Measurements from ENCODE around the gene GRAMD2A.

The GRAMD2A gene

DNA sequence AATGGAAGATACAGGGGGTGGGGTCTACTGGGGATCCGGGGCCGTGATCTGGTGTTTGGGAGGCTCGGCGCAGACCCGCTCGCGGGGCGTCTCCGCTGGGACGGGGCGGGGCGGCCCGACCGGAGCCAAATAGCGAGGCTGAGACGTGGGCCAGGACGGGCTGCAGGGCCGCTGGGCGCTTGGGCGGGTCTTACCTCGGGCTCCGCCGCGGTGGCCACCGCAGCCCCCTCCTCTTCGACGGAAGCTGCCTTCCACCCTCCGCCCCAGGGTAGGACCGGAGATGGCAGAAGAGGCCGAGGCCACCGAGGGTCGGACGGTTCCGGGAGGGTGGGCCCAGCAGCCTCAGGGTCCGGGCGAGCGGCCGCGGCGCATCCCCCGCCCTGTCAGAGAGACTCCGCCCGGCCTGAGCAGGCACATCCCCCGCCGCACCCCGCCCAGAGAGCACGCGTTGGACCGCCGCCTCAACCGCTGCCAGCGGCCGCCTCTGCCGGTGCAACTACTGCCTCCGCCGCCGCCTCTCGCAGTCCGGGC, 80.0 kb downstream of the GRAMD2A start (continued):
- TF ChIP-seq ZIC2 (tag by site-specific recombination; IDR thresholded peaks at IDR 0.05) (no peak), OVOL3 (tag by site-specific recombination; IDR thresholded peaks at IDR 0.05) (peak; percentile 48; the same call in 1 of the 2 replicates), ZNF529 (tag by site-specific recombination; IDR thresholded peaks at IDR 0.05; ENCODE audit: insufficient replicate concordance) (no peak), ZNF24 (tag by site-specific recombination; IDR thresholded peaks at IDR 0.05) (peak; percentile 76), ZNF654 (tag by site-specific recombination; IDR thresholded peaks at IDR 0.05; ENCODE audit: low read depth) (no peak), BCL11A (tag by site-specific recombination; IDR thresholded peaks at IDR 0.05; ENCODE audit: low read depth) (0 out of 2 replicates have a peak, but pooled peaks have one; percentile 17), ZNF10 (tag by site-specific recombination; IDR thresholded peaks at IDR 0.05) (no peak; the same call in 1 of the 2 replicates), EGR2 (tag by site-specific recombination; IDR thresholded peaks at IDR 0.05; ENCODE audit: low read depth) (peak; percentile 58), ZNF292 (tag by site-specific recombination; IDR thresholded peaks at IDR 0.05; ENCODE audit: borderline replicate concordance, low read depth) (no peak), ZNF777 (tag by site-specific recombination; IDR thresholded peaks at IDR 0.05; ENCODE audit: borderline replicate concordance) (no peak; the same call in 1 of the 2 replicates), ZNF791 (tag by site-specific recombination; IDR thresholded peaks at IDR 0.05) (no peak), ZNF548 (tag by site-specific recombination; IDR thresholded peaks at IDR 0.05) (no peak), ZNF19 (tag by site-specific recombination; IDR thresholded peaks at IDR 0.05; ENCODE audit: low read depth) (no peak), RBAK (tag by site-specific recombination; IDR thresholded peaks at IDR 0.05) (no peak), ZBTB20 (tag by site-specific recombination; IDR thresholded peaks at IDR 0.05) (peak; percentile 79; the same call in 1 of the 2 replicates), ZNF560 (tag by site-specific recombination; IDR thresholded peaks at IDR 0.05; ENCODE audit: borderline replicate concordance) (no peak), OSR2 (tag by site-specific recombination; IDR thresholded peaks at IDR 0.05) (0 out of 2 replicates have a peak, but pooled peaks have one; percentile 19), ZNF660 (tag by site-specific recombination; IDR thresholded peaks at IDR 0.05) (peak; percentile 80; the same call in 1 of the 2 replicates), ZNF843 (tag by site-specific recombination; IDR thresholded peaks at IDR 0.05) (peak; percentile 72), ZNF214 (tag by site-specific recombination; IDR thresholded peaks at IDR 0.05; ENCODE audit: borderline replicate concordance) (no peak), ZNF623 (tag by site-specific recombination; IDR thresholded peaks at IDR 0.05) (no peak; the same call in 1 of the 2 replicates), BCL11B (tag by site-specific recombination; IDR thresholded peaks at IDR 0.05; ENCODE audit: low read depth) (peak; percentile 67; the same call in 1 of the 2 replicates), ZNF747 (tag by site-specific recombination; IDR thresholded peaks at IDR 0.05) (no peak), ZNF221 (tag by site-specific recombination; IDR thresholded peaks at IDR 0.05; ENCODE audit: borderline replicate concordance) (0 out of 2 replicates have a peak, but pooled peaks have one; percentile 59), KLF8 (tag by site-specific recombination; IDR thresholded peaks at IDR 0.05) (peak; percentile 96)
- TF ChIP-seq, protein P1, sequence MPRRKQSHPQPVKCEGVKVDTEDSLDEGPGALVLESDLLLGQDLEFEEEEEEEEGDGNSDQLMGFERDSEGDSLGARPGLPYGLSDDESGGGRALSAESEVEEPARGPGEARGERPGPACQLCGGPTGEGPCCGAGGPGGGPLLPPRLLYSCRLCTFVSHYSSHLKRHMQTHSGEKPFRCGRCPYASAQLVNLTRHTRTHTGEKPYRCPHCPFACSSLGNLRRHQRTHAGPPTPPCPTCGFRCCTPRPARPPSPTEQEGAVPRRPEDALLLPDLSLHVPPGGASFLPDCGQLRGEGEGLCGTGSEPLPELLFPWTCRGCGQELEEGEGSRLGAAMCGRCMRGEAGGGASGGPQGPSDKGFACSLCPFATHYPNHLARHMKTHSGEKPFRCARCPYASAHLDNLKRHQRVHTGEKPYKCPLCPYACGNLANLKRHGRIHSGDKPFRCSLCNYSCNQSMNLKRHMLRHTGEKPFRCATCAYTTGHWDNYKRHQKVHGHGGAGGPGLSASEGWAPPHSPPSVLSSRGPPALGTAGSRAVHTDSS (tag by site-specific recombination; IDR thresholded peaks at IDR 0.05) = 0 out of 2 replicates have a peak, but pooled peaks have one; percentile 4
- TF ChIP-seq, protein P2, sequence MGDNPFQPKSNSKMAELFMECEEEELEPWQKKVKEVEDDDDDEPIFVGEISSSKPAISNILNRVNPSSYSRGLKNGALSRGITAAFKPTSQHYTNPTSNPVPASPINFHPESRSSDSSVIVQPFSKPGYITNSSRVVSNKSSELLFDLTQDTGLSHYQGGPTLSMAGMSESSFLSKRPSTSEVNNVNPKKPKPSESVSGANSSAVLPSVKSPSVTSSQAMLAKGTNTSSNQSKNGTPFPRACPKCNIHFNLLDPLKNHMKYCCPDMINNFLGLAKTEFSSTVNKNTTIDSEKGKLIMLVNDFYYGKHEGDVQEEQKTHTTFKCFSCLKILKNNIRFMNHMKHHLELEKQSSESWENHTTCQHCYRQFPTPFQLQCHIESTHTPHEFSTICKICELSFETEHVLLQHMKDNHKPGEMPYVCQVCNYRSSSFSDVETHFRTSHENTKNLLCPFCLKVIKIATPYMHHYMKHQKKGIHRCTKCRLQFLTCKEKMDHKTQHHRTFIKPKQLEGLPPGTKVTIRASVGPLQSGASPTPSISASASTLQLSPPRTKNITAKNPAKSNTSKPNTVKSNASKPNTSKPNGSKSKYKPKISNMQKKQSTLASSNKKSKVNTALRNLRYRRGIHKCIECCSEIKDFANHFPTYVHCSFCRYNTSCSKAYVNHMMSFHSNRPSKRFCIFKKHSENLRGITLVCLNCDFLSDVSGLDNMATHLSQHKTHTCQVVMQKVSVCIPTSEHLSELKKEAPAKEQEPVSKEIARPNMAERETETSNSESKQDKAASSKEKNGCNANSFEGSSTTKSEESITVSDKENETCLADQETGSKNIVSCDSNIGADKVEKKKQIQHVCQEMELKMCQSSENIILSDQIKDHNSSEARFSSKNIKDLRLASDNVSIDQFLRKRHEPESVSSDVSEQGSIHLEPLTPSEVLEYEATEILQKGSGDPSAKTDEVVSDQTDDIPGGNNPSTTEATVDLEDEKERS (tag by site-specific recombination; IDR thresholded peaks at IDR 0.05) = peak; percentile 53; the same call in 1 of the 2 replicates
- TF ChIP-seq, protein P3, sequence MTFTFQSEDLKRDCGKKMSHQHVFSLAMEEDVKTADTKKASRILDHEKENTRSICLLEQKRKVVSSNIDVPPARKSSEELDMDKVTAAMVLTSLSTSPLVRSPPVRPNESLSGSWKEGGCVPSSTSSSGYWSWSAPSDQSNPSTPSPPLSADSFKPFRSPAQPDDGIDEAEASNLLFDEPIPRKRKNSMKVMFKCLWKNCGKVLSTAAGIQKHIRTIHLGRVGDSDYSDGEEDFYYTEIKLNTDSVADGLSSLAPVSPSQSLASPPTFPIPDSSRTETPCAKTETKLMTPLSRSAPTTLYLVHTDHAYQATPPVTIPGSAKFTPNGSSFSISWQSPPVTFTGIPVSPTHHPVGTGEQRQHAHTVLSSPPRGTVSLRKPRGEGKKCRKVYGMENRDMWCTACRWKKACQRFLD (tag by site-specific recombination; IDR thresholded peaks at IDR 0.05) = no peak
- TF ChIP-seq, protein P4, sequence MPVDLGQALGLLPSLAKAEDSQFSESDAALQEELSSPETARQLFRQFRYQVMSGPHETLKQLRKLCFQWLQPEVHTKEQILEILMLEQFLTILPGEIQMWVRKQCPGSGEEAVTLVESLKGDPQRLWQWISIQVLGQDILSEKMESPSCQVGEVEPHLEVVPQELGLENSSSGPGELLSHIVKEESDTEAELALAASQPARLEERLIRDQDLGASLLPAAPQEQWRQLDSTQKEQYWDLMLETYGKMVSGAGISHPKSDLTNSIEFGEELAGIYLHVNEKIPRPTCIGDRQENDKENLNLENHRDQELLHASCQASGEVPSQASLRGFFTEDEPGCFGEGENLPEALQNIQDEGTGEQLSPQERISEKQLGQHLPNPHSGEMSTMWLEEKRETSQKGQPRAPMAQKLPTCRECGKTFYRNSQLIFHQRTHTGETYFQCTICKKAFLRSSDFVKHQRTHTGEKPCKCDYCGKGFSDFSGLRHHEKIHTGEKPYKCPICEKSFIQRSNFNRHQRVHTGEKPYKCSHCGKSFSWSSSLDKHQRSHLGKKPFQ (tag by site-specific recombination; IDR thresholded peaks at IDR 0.05) = peak; percentile 61
- TF ChIP-seq, protein P5, sequence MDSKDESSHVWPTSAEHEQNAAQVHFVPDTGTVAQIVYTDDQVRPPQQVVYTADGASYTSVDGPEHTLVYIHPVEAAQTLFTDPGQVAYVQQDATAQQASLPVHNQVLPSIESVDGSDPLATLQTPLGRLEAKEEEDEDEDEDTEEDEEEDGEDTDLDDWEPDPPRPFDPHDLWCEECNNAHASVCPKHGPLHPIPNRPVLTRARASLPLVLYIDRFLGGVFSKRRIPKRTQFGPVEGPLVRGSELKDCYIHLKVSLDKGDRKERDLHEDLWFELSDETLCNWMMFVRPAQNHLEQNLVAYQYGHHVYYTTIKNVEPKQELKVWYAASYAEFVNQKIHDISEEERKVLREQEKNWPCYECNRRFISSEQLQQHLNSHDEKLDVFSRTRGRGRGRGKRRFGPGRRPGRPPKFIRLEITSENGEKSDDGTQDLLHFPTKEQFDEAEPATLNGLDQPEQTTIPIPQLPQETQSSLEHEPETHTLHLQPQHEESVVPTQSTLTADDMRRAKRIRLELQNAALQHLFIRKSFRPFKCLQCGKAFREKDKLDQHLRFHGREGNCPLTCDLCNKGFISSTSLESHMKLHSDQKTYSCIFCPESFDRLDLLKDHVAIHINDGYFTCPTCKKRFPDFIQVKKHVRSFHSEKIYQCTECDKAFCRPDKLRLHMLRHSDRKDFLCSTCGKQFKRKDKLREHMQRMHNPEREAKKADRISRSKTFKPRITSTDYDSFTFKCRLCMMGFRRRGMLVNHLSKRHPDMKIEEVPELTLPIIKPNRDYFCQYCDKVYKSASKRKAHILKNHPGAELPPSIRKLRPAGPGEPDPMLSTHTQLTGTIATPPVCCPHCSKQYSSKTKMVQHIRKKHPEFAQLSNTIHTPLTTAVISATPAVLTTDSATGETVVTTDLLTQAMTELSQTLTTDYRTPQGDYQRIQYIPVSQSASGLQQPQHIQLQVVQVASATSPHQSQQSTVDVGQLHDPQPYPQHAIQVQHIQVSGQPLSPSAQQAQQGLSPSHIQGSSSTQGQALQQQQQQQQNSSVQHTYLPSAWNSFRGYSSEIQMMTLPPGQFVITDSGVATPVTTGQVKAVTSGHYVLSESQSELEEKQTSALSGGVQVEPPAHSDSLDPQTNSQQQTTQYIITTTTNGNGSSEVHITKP (tag by site-specific recombination; IDR thresholded peaks at IDR 0.05) = peak; percentile 59

Data from HEK293 (cell line).